PFSK-1 (cell line): ENCODE results near the gene TMTC2.

ENCODE experiments used
- FOXP2 ChIP-seq: optimal IDR thresholded peaks from 2 replicates; pipeline ENCODE3; 2011; ENCODE audit warnings: borderline replicate concordance, control low read depth, inconsistent platforms; ENCODE audit not compliant: insufficient read depth; ENCODE audit errors: extremely low read length, extremely low read depth
- POLR2AphosphoS5 ChIP-seq: IDR thresholded peaks from 2 replicates; pipeline ENCODE4 v1.6.1; 2012; ENCODE audit warnings: low read depth, mild to moderate bottlenecking, control low read depth, low read length, moderate library complexity
- REST ChIP-seq, 2 experiments: IDR thresholded peaks; 2 replicates each; pipeline versions ENCODE4 v1.6.1 to v1.8.0; 2011 to 2012; ENCODE audit warnings: low read depth in 2 of 2, low read length in 2 of 2, control low read depth in 1 of 2, inconsistent platforms in 1 of 2, mild to moderate bottlenecking in 1 of 2, moderate library complexity in 1 of 2; ENCODE audit not compliant: insufficient read depth in 1 of 2
- SIN3A ChIP-seq: IDR thresholded peaks from 2 replicates; pipeline ENCODE4 v1.6.1; 2012; ENCODE audit warnings: mild to moderate bottlenecking, low read length, moderate library complexity, borderline replicate concordance; ENCODE audit not compliant: insufficient read depth
- TAF1 ChIP-seq: IDR thresholded peaks from 2 replicates; pipeline ENCODE4 v1.6.1; 2012; ENCODE audit warnings: low read length, control low read depth, borderline replicate concordance; ENCODE audit not compliant: insufficient read depth

Gene TMTC2

GRCh38 chr12:83042441-83043200, 355.9 kb downstream of the TMTC2 start:
- TF ChIP-seq POLR2AphosphoS5 (no peak), REST (IDR thresholded peaks at IDR 0.05; ENCODE audit: insufficient read depth in 1 of 2, low read depth in 2 of 2, low read length in 2 of 2) (no peak), FOXP2 (no peak), SIN3A (no peak), TAF1 (no peak)

- TF ChIP-seq REST (IDR thresholded peaks at IDR 0.05; ENCODE audit: insufficient read depth in 1 of 2, low read depth in 2 of 2, low read length in 2 of 2): no peak
- no peak for TF ChIP-seq FOXP2
- TF ChIP-seq TAF1: no peak
- no peak for TF ChIP-seq SIN3A
- no peak for TF ChIP-seq POLR2AphosphoS5
These were observed 358.0 kb downstream of the TMTC2 start for GRCh38 chr12:83044736-83045135.

- TF ChIP-seq TAF1 (no peak), SIN3A (no peak), FOXP2 (no peak), POLR2AphosphoS5 (no peak), REST (IDR thresholded peaks at IDR 0.05; ENCODE audit: insufficient read depth in 1 of 2, low read depth in 2 of 2, low read length in 2 of 2) (no peak)
These were observed 359.3 kb downstream of the TMTC2 start for GRCh38 chr12:83046019-83046418.

GRCh38 chr12:83049306-83049705, 362.6 kb downstream of the TMTC2 start:
- TF ChIP-seq TAF1: no peak
- TF ChIP-seq SIN3A: no peak
- no peak for TF ChIP-seq REST (IDR thresholded peaks at IDR 0.05; ENCODE audit: insufficient read depth in 1 of 2, low read depth in 2 of 2, low read length in 2 of 2)
- TF ChIP-seq FOXP2: no peak
- TF ChIP-seq POLR2AphosphoS5: no peak
